Chondrocyte (in vitro differentiated cells): ENCODE measurements around the gene ADAD2. TPM values are rescaled to one million over a fixed set of nuclear protein-coding genes. Genes with fewer than 3 reads are reported as not detected.

Source experiments
- DNase-seq: peaks from one replicate; pipeline ENCODE4 v3.0.0; 2021; ENCODE audit warnings: mixed read lengths, low spot score
- H3K27ac Mint-ChIP-seq: one replicate; pipeline ENCODE4 v1.8.0; 2021; ENCODE audit warnings: mild to moderate bottlenecking, moderate library complexity, mixed read lengths; ENCODE audit not compliant: unreplicated experiment
- H3K27me3 Mint-ChIP-seq: 2 replicates; pipeline ENCODE4 v1.8.0; 2021; ENCODE audit warnings: low read depth, mixed read lengths
- H3K36me3 Mint-ChIP-seq: 2 replicates; pipeline ENCODE4 v1.8.0; 2021; ENCODE audit warnings: low read depth, mixed read lengths
- H3K4me1 Mint-ChIP-seq: 2 replicates; pipeline ENCODE4 v1.8.0; 2021; ENCODE audit warnings: low read depth, mild to moderate bottlenecking, mixed read lengths
- H3K4me3 Mint-ChIP-seq: one replicate; pipeline ENCODE4 v1.8.0; 2021; ENCODE audit warnings: mild to moderate bottlenecking, moderate library complexity, mixed read lengths; ENCODE audit not compliant: unreplicated experiment
- H3K9me3 Mint-ChIP-seq: 2 replicates; pipeline ENCODE4 v1.8.0; 2021; ENCODE audit warnings: low read depth, mixed read lengths
- total RNA-seq: library from RNA; stranded (reverse); gene quantifications from 3 replicates; pipeline ENCODE4 v1.2.1, GENCODE V29; 2021
- TF ChIP-seq, protein P1 (sequence below): fragments of 200-600 bp; sonication (generic); IDR thresholded peaks from 2 replicates; pipeline ENCODE4 v1.5.0; 2021; ENCODE audit warnings: antibody characterized with exemption, mild to moderate bottlenecking, moderate library complexity

The ADAD2 gene
- total RNA-seq, 1 donor from 2014 or later = not detected

- Mint-ChIP-seq H3K4me1 (peaks cover 2% of the 10 kb centered on the region), H3K9me3 (peaks cover 2% of the 10 kb centered on the region)
Measured at GRCh38 chr16:84150926-84151325, 40.0 kb upstream of the ADAD2 start.

GRCh38 chr16:84153660-84154214, 37.2 kb upstream of the ADAD2 start:
- no peaks in the 10 kb centered on the region for H3K36me3 Mint-ChIP-seq
- peaks cover 16% of the 10 kb centered on the region for H3K27me3 Mint-ChIP-seq
- no peak overlapping the region for H3K27ac Mint-ChIP-seq
- peaks cover 5% of the 10 kb centered on the region for H3K9me3 Mint-ChIP-seq
- H3K4me1 Mint-ChIP-seq = peaks cover 3% of the 10 kb centered on the region
- no peak for DNase-seq
- TF ChIP-seq, protein P1, sequence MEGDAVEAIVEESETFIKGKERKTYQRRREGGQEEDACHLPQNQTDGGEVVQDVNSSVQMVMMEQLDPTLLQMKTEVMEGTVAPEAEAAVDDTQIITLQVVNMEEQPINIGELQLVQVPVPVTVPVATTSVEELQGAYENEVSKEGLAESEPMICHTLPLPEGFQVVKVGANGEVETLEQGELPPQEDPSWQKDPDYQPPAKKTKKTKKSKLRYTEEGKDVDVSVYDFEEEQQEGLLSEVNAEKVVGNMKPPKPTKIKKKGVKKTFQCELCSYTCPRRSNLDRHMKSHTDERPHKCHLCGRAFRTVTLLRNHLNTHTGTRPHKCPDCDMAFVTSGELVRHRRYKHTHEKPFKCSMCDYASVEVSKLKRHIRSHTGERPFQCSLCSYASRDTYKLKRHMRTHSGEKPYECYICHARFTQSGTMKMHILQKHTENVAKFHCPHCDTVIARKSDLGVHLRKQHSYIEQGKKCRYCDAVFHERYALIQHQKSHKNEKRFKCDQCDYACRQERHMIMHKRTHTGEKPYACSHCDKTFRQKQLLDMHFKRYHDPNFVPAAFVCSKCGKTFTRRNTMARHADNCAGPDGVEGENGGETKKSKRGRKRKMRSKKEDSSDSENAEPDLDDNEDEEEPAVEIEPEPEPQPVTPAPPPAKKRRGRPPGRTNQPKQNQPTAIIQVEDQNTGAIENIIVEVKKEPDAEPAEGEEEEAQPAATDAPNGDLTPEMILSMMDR = no peak
- no peak overlapping the region for H3K4me3 Mint-ChIP-seq

More at GRCh38 chr16:84150926-84151325, 40.0 kb upstream of the ADAD2 start:
- Mint-ChIP-seq H3K27me3 (peaks cover 16% of the 10 kb centered on the region), H3K27ac (no peak overlapping the region), H3K4me3 (no peak overlapping the region), H3K36me3 (no peaks in the 10 kb centered on the region)
- TF ChIP-seq, protein P1 = no peak
- no peak for DNase-seq

- Mint-ChIP-seq H3K4me1 (peaks cover 3% of the 10 kb centered on the region), H3K27ac (no peak overlapping the region), H3K27me3 (peaks cover 18% of the 10 kb centered on the region), H3K4me3 (no peak overlapping the region), H3K36me3 (no peaks in the 10 kb centered on the region), H3K9me3 (peaks cover 5% of the 10 kb centered on the region)
- TF ChIP-seq, protein P1 = no peak
- DNase-seq = no peak
Measured at GRCh38 chr16:84155226-84155625, 35.7 kb upstream of the ADAD2 start.

DNA sequence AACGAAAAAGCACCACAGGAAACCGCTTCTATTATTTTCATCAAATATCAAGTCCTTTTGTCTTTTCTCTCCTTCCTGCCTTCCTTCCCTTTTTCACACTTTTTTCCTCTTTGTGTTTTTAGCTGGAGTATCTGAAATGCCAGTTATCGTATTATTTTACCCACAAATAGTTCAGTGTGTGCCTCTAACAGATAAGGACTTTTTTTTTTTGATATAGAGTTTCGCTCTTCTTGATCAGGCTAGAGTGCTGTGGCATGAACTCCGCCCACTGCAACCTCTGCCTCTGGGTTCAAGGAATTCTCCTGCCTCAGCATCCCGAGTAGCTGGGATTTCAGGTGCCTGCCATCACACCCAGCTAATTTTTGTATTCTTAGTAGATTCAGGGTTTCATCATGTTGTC, 35.2 kb upstream of the ADAD2 start:
- Mint-ChIP-seq H3K36me3 (no peaks in the 10 kb centered on the region), H3K27ac (no peak overlapping the region), H3K9me3 (peaks cover 5% of the 10 kb centered on the region), H3K27me3 (peaks cover 17% of the 10 kb centered on the region), H3K4me1 (peaks cover 3% of the 10 kb centered on the region), H3K4me3 (no peak overlapping the region)
- TF ChIP-seq, protein P1 = no peak
- no peak for DNase-seq

GRCh38 chr16:84156342-84156784, 34.6 kb upstream of the ADAD2 start:
- Mint-ChIP-seq H3K9me3 (peaks cover 5% of the 10 kb centered on the region), H3K4me3 (no peak overlapping the region), H3K27me3 (peaks cover 14% of the 10 kb centered on the region), H3K4me1 (peaks cover 3% of the 10 kb centered on the region), H3K36me3 (no peaks in the 10 kb centered on the region), H3K27ac (no peak overlapping the region)
- DNase-seq = no peak
- TF ChIP-seq, protein P1 = peak; percentile 33
